KMS-11 (cell line): ENCODE measurements around the gene CHIT1.

ENCODE experiments used
- H2AFZ ChIP-seq: fragments of 200-600 bp; sonication (generic); 2 replicates; pipeline ENCODE4 v1.6.1; 2016; ENCODE audit warnings: antibody characterized with exemption, mixed run types, low read depth
- H3K27ac ChIP-seq: fragments of 200-600 bp; sonication (generic); 2 replicates; pipeline ENCODE4 v1.6.1; 2016; ENCODE audit warnings: mild to moderate bottlenecking, mixed run types
- H3K27me3 ChIP-seq: fragments of 200-600 bp; sonication (generic); 2 replicates; pipeline ENCODE4 v1.6.1; 2017; ENCODE audit warnings: mild to moderate bottlenecking, low read depth, mixed run types, moderate library complexity; ENCODE audit not compliant: insufficient read depth
- H3K36me3 ChIP-seq: fragments of 200-600 bp; sonication (generic); 2 replicates; pipeline ENCODE4 v1.6.1; 2017; ENCODE audit warnings: mild to moderate bottlenecking, mixed run types; ENCODE audit not compliant: insufficient read depth
- H3K4me1 ChIP-seq: fragments of 200-600 bp; sonication (generic); 2 replicates; pipeline ENCODE4 v1.6.1; 2016; ENCODE audit warnings: mild to moderate bottlenecking, low read depth, mixed run types; ENCODE audit not compliant: poor library complexity, severe bottlenecking
- H3K4me2 ChIP-seq: fragments of 200-600 bp; sonication (generic); 2 replicates; pipeline ENCODE4 v1.7.0; 2016; ENCODE audit warnings: mild to moderate bottlenecking, mixed run types
- H3K4me3 ChIP-seq: fragments of 200-600 bp; sonication (generic); IDR thresholded peaks from 2 replicates; pipeline ENCODE4 v1.6.1; 2017; ENCODE audit warnings: low read depth, low read length, mixed read lengths; ENCODE audit not compliant: insufficient read depth
- H3K79me2 ChIP-seq: fragments of 200-600 bp; sonication (generic); 2 replicates; pipeline ENCODE4 v1.6.1; 2016; ENCODE audit warnings: low read depth, mixed run types; ENCODE audit not compliant: insufficient read depth
- H3K9ac ChIP-seq: fragments of 200-600 bp; sonication (generic); 2 replicates; pipeline ENCODE4 v1.6.1; 2016; ENCODE audit warnings: mild to moderate bottlenecking, mixed run types
- H4K20me1 ChIP-seq: fragments of 200-600 bp; sonication (generic); 2 replicates; pipeline ENCODE4 v1.6.1; 2016; ENCODE audit warnings: mild to moderate bottlenecking, mixed run types; ENCODE audit not compliant: insufficient read depth
- CTCF ChIP-seq: fragments of 200-600 bp; sonication (generic); conservative IDR thresholded peaks from 2 replicates; pipeline ENCODE4 v1.6.1; 2017; ENCODE audit warnings: low read depth, mild to moderate bottlenecking, antibody characterized with exemption, low read length, moderate library complexity, mixed read lengths

Gene CHIT1

GRCh38 chr1:203215573-203215972 lies 13.9 kb downstream of the CHIT1 start:
- no peak overlapping the region for H3K4me2 ChIP-seq
- H3K4me1 ChIP-seq, result no peaks in the 10 kb centered on the region
- no peak for TF ChIP-seq CTCF
- no peak overlapping the region for H3K4me3 ChIP-seq
- no peak overlapping the region for H3K27ac ChIP-seq
- H2AFZ ChIP-seq, result no peak overlapping the region
- H3K79me2 ChIP-seq, result no peaks in the 10 kb centered on the region
- no peaks in the 10 kb centered on the region; the same call in 1 of the 2 replicates for H3K27me3 ChIP-seq
- H3K36me3 ChIP-seq, result no peaks in the 10 kb centered on the region
- no peak overlapping the region for H3K9ac ChIP-seq
- H4K20me1 ChIP-seq, result no peaks in the 10 kb centered on the region

- H3K9ac ChIP-seq, result no peak overlapping the region
- no peaks in the 10 kb centered on the region for H4K20me1 ChIP-seq
- no peak overlapping the region for H2AFZ ChIP-seq
- no peak for TF ChIP-seq CTCF
- H3K27me3 ChIP-seq, result no peaks in the 10 kb centered on the region; the same call in 1 of the 2 replicates
- H3K27ac ChIP-seq, result no peak overlapping the region
- no peak overlapping the region for H3K4me2 ChIP-seq
- H3K4me3 ChIP-seq, result no peak overlapping the region
- H3K79me2 ChIP-seq, result no peaks in the 10 kb centered on the region
- H3K4me1 ChIP-seq, result no peaks in the 10 kb centered on the region
- H3K36me3 ChIP-seq, result no peaks in the 10 kb centered on the region
These were observed 14.6 kb downstream of the CHIT1 start for GRCh38 chr1:203214871-203215270.

GRCh38 chr1:203213126-203213525 lies 16.3 kb downstream of the CHIT1 start:
- no peaks in the 10 kb centered on the region for H4K20me1 ChIP-seq
- no peak overlapping the region for H3K27ac ChIP-seq
- no peak overlapping the region for H3K9ac ChIP-seq
- TF ChIP-seq CTCF, result no peak
- H3K27me3 ChIP-seq, result no peaks in the 10 kb centered on the region; the same call in 1 of the 2 replicates
- H2AFZ ChIP-seq, result no peak overlapping the region
- no peaks in the 10 kb centered on the region for H3K36me3 ChIP-seq
- no peaks in the 10 kb centered on the region for H3K4me1 ChIP-seq
- no peak overlapping the region for H3K4me3 ChIP-seq
- H3K79me2 ChIP-seq, result no peaks in the 10 kb centered on the region
- H3K4me2 ChIP-seq, result no peak overlapping the region

- H3K36me3 ChIP-seq, result no peaks in the 10 kb centered on the region
- H3K4me2 ChIP-seq, result no peak overlapping the region
- no peaks in the 10 kb centered on the region for H4K20me1 ChIP-seq
- no peaks in the 10 kb centered on the region for H3K4me1 ChIP-seq
- no peak overlapping the region for H3K27ac ChIP-seq
- H3K79me2 ChIP-seq, result no peaks in the 10 kb centered on the region
- H2AFZ ChIP-seq, result no peak overlapping the region
- TF ChIP-seq CTCF, result no peak
- H3K4me3 ChIP-seq, result no peak overlapping the region
- H3K27me3 ChIP-seq, result no peaks in the 10 kb centered on the region; the same call in 1 of the 2 replicates
- no peak overlapping the region for H3K9ac ChIP-seq
These were observed 17.7 kb downstream of the CHIT1 start for GRCh38 chr1:203211812-203212211.
